T-helper 2 cell treated with Interferon-gamma antibody and Interleukin-4, amounts not matched to agents 100 ng/mL and 5 ng/mL, for 36 hours (primary cell): ENCODE measurements around the gene BCORL1. TPM values are rescaled to one million over a fixed set of nuclear protein-coding genes. Genes with fewer than 3 reads are reported as not detected.

Experiments used
- intact Hi-C: fragments of 100-400 bp; cut with micrococcal nuclease; formaldehyde crosslinking; loops from one replicate; pipeline ENCODE4 v1.15.1; 2023
- total RNA-seq: library from RNA; stranded (reverse); gene quantifications from 2 replicates; pipeline ENCODE4 v1.2.3, GENCODE V29; 2022

The BCORL1 gene
- total RNA-seq, 1 donor from 2014 or later, result 7.4 TPM

DNA sequence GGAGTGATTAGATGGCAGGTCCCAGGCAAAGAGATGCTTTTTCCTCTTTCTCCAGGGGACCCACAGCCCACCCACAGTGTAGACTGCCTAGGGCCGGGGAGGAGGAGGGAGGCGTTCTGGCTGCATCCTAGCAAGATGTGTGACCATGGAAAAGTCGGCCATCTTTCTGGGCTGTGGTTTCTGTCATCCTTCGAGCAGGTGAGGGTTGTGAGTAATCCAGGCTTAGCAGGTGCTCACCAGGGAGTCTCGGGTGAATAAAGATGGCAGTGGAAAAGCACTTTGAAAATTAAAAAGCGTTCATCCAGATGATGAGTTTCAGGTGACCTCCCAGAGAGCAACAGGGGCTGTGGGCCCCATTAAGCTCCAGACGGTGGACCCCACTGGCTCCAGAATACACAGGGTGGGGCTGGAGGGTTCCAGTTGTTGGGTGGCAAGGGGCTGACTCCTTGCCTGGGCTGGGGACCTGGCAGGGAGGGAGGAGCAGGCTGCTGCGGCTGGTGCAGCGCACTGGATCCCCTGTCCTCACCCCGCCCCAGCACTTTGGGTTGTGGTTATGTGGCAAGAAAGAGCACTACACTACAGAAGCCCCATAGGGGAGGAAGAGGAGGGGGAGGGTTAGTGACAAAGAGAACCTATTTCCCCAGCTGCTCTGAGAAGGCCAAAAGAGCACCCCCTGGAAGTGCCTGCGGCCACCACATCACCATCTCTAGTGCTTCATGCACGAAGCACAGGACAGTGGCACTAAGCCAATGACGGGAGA, 104.2 kb downstream of the BCORL1 start:
- intact Hi-C loops, result loop anchor here (10.0 kb wide), 2 partner anchors 248 to 312 kb away; partner anchors contain the start of genes SASH3 and SLC25A14

DNA sequence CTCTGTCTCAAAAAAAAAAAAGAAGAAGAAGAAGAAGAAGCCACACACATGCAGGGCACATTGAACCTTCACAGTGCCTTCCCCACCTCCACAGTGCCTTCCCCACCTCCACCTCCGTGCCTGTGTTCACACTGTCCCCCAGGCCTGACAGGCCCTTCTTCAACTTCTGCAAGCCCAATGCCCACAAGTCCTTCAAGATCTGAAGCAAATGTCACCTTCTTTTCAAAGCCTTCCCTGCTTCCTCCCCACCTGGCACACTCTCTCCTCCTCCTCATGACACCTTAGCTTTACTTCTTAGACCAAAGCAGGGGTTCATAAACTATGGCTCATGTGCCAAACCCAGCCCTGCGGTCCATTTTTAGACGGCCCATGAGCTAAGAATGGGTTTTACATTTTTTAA, 107.9 kb downstream of the BCORL1 start:
- intact Hi-C loops, result no loop called here

DNA sequence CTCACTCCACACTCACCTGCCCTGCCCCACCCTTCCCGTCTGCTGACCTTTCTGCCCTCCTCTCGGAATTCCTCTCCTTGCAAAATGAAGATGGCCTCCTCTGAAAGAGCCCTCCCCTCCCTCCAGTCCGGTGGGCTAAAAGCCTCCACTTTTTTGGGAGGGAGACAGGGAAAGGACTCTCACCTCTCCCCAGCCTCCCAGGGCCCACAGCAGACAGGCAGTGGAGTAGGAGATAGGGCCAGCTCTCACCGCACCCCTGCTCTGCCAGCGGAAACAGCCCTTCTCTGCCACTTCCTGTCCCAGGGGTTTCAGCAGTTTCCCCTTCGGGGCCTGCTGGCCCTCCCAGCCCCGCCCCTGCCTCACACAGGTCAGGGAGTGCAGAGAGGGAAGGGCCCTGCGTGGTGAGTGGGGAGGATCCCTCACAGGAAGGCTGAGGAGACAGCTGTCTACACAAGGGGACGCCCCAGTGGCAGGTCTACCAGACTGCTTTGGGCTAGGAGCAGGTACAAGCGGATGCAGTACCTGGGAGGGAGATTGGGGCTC, 109.6 kb downstream of the BCORL1 start:
- intact Hi-C loops, result loop anchor here (1.0 kb wide), 3 partner anchors 10 to 28 kb away; no protein-coding TSS in a partner anchor

DNA sequence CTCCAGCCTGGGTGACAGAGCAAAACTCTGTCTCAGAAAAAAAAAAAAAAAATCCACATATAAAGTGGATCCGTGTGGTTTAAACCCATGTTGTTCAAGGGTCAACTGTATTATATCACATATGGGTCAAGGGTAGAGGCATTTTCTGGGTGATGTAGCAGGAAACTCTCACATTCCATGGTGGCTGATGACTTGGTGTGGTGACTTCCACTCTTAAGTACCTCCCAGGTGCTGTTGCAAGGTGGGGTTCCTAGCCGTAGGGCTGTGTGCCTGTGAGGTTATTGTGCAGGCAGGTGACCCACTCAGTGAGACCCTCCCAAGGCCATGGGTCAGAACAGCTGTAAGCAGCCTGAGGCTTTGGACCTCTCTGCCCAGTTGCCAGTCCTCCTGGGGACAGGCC, 110.8 kb downstream of the BCORL1 start:
- intact Hi-C loops, result no loop called here

DNA sequence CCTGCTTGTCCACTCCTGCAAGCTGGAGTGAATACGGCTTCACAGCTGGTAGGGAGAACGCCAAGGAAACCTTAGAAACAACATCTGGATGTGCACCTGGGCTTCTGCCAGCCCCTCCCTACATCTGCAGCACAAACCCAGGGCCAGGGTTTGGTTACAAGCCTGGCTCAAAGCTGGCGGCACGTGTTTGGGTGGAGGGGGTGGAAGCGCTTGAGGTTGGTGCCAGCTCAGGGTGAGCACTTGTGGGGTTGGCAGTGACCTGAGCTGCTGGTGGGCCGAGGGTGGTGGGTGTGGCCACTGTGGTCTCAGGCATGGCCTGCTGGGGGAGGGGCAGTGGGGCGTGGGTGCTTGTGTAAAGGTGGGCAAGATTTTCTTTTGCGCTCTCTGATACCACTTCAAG, 112.3 kb downstream of the BCORL1 start:
- intact Hi-C loops, result no loop called here

DNA sequence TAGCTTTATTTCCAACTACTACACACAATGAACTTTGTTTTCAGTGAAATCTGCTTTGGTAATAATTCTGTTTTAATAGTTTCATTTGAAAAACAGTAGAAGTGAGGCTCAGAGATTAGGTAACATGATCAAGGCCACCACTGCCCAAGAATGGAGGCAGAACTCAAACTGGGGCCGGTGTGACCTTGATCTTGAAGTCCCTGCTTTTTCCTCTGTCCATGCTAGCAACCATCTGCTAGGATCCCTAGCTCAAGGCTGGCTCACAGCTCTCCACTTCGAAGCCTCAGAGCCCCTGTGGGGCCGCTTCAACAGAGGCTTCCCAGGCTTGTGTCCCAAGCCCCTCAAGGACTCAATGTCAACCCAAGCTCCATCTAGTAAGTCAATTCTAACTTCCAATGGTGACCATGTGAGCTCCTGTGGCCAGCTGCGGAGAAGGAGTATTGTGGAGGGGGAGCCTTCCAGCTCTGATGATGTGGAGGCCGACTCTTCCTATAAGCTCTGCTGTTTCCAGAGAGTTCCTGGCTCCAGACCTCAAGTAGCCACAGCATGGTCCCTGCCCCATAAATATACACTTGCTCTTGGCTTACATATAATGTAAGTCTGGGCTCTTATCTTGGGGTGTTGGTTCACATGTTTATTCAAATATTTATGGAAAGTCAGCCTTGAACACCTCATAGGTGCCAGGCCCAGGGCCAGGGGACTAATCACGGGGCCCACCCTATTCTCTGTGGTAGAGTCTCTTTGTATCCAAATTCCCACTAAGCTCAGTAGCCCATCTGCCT, 113.0 kb downstream of the BCORL1 start:
- intact Hi-C loops, result no loop called here

DNA sequence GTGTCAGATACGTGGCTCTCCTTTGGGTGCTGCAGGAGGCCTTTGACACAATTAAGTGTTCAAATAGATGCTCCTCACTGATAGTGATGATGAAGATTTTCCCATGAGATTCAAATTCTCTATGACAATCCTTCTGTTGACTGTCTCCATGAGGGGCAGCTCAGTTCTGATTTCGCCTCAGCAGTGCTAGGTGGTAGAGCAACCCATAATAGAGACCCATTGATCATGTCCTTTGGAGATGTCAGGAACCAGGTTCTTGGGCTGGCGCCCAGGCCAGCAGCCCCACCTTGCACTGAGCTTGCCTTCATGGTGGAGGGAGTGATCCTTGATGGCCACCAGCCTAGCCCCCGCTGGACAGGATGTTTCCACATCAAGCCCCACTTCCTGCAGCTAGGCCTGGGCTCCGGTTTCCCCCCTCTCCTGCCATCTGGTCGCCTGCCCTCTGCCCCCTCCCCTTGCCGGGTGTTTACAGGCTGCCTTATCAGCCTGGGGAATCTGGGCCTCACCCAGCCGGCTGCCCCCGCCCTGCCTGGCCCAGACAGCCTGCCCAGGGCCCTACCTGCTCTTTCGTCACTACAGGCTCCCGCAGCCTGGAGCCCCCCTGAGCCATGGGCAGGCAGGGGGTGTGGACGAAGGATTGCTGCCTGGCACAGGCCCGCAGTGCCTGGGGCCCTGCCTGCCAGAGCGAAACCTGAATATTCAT, 115.2 kb downstream of the BCORL1 start:
- intact Hi-C loops, result no loop called here

DNA sequence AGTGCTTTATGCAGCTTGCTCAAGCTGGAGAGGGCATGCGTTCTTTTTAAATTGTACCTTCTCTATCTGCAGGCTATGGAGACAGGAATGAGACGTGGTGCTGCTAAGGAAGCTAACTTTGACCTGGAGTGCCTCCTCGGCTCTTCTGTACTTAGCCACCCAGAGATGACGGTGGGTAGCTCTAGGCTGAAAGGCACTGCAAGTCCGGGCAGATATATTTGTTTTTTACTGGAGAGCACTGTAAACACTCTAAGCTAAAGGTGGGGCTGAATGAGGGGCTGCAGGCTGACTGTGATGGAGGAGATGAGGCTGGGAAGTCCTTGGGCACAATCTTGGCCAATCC, 115.7 kb downstream of the BCORL1 start:
- intact Hi-C loops, result no loop called here

DNA sequence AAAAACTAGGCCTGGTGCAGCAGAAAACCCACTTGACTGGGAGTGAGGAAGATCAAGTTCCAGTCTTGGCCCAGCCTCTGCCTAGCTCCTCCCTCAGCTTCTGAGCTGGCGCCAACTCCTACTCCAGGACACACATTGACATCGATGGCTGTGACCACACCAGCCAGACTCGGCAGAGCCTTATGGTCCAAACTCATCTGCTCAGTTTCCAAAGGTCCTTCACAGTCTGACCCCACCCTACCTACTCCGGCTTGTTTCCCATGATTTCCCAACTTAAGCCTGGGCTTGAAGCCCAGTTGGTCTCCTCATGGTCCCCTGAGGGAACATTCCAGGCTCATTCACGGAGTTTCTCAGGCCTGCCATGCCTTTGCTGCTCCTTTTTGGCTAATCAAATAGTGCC, 117.7 kb downstream of the BCORL1 start:
- intact Hi-C loops, result no loop called here

DNA sequence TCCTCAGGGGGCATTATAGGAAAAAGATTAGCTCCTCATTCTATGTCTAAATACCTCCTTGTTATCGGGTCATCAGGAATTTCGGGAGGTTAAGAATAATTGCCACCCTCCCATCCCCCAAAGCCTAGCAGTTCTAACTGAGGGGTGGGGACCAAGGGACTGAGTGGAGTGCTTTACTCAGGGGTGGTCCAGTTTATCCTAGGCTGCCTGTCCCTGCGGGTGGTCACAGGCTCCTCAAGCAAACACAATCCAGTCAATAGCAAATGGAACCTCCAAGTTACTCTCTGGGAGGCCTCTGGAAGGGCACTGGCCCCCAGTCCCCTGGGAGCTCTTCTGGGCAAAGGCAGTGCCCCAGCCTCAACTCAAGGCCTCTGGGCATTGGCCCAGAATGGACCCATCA, 121.2 kb downstream of the BCORL1 start:
- intact Hi-C loops, result no loop called here

DNA sequence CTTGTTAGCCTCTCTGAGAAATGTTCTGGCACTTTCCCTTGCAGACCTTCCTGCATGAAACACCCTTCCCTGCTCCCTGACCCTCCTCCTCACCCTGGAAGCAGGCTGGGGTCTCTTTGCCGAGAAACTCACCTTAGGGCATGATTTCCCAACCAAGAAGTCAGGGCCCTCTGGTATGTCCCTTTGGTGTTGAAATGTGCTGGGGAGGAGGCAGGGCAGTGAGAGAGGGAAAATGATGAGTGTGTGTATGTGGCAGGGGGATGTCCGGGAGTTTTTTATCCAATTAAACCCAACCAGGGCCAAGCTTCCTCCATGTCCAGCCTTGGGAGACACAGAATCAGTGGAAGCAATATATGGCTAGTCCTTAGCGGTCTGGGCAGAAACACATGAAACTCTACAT, 122.8 kb downstream of the BCORL1 start:
- intact Hi-C loops, result no loop called here

DNA sequence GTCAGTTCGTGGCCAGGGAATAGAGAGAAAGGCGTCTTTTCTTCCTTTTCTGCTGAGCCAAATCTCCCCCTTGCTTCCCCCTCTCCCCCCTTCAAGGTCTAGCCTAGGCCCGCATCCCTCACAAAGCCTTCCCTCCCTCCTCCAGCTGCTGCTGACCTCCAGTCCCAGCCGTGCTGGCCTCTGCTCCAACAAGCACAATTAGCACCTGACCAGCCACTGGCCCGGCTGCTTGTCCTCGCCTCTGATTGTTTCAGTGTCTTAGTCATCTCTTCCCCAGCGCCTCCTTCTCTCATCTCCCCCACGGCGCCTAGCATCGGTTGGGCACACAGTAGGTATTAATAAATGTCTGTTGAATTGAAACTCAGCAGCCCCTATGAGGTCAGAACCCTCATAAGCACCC, 123.6 kb downstream of the BCORL1 start:
- intact Hi-C loops, result no loop called here

Other genes starting within 250 kb of the BCORL1 start
- gene XPNPEP2, start 243.7 kb upstream of the BCORL1 start, total RNA-seq, result 0.48 and 0.82 TPM in 2 replicates
- 199 and 210 TPM in 2 replicates for gene SASH3, start 202.7 kb upstream of the BCORL1 start, total RNA-seq
- gene ZDHHC9, start 138.7 kb upstream of the BCORL1 start, total RNA-seq, result 5.0 and 6.0 TPM in 2 replicates
- gene UTP14A, start 76.5 kb upstream of the BCORL1 start, total RNA-seq, result 31.3 and 31.5 TPM in 2 replicates
- gene ELF4, start 127.9 kb downstream of the BCORL1 start, total RNA-seq, result 49.9 and 50.6 TPM in 2 replicates
- gene AIFM1, start 183.2 kb downstream of the BCORL1 start, total RNA-seq, result 42.6 and 44.2 TPM in 2 replicates
- 24.9 and 27.7 TPM in 2 replicates for gene RAB33A, start 189.3 kb downstream of the BCORL1 start, total RNA-seq